Stimulated activated CD8-positive, alpha-beta memory T cell treated with anti-CD3 and anti-CD28 coated beads, Interleukin-2, amount 100 ng/mL, for 1 hour (primary cell): ENCODE data around the gene CD52.
"Not testable (repeated sequence)": the region's sequence is repeated elsewhere in the genome, so short reads cannot be mapped to it uniquely, and the experiment has no call there.

Experiments
- DNase-seq, 2 donors: peaks; one replicate each; pipeline ENCODE4 v3.0.0-alpha.2; 2020; ENCODE audit warnings: low read depth in 2 of 2

Gene CD52

DNA sequence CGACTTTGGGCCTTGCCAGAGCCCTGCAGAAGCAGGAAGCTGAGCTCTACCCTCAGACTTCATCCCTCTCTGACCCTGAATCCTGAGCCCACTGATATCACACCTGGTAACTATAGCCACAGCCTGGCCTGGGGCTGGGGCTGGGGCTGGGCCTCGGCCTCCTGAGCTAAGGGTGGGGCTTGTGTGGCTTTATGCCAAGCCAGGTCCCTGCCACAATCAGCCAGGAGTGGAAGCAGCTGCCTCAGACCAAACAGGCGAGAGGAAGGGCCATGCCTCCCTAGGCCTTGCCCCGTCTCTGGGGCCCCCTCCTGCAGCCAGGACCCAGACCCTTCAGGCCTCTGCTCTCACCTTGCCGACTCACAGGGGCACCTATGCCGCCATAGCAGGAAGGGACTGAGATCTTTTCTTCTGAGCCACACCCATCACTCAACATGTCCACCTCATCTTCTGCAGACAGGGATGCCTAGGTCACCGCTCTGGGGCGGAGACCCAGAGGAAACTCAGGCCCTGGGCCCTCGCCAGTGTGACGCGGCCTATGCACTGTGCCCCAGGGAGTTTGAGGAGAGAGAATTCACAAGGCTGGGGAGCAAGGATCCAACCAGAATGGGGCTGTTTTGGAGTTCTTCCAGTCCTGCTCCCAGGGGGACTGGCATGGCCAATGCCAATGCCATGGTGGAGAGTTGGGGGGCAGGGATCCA is 17.0 kb upstream of the CD52 start:
- no peak for DNase-seq

DNA sequence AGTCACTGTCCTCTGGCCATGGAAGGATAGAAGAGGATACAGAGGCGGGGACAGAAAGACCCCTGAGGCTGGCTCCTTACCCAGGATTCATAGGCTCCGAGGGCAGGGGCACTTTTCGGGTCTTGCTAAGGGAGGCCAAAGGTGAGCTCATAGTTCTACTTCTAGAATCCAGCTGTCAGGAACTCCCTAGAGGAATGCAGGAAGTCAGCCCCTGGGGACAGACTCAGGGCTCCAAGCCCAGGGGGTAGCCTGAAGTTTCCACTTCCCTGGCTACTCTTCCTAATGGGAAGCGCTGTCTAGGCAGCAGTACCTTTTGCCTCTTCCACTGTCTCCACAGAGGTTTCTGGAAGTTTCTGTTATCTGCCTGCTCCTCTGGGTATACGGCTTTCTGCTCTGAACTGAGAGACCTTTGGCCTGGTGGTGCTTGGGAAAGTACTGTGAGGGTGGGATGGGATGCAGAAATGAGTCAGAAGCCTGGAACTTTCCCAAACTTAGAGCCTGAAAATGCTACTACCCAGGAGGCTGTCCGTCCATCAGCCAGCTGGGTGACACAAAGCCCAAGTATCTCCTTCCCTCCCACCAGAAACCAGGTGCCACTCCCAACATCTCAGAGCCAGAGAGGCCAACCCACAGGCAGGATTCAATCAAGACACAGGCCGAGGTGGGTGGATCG is 14.9 kb upstream of the CD52 start:
- DNase-seq: no peak

DNA sequence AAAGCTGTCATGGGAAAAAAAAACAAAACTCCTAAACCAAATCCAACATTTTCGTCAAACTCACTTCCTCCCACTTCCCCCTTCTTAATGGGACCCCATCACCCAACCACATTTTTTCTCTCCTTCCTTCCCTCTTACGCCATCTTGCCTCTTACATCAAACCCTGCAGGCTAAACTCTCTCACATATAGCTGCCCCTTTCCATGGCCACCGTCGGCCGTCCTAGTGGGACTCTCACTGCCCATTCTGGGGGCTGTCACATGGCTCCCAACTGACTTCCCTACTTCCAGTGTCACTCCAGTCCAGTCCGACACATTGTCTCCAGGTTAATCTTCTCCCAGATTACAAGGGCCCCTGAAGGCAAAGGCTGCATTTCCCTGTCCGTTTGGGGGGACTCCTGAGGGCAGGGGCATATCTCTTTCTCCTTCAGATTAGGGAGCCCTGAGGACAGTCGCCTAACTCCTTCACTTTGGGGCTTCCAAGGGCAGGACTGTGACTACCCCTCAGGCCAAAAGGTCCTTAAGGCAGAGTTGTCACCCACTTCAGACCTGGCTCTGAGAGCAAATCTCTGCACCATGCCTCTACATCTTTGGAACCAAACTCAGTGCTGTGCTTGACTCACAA is 12.0 kb upstream of the CD52 start:
- DNase-seq: no peak

DNA sequence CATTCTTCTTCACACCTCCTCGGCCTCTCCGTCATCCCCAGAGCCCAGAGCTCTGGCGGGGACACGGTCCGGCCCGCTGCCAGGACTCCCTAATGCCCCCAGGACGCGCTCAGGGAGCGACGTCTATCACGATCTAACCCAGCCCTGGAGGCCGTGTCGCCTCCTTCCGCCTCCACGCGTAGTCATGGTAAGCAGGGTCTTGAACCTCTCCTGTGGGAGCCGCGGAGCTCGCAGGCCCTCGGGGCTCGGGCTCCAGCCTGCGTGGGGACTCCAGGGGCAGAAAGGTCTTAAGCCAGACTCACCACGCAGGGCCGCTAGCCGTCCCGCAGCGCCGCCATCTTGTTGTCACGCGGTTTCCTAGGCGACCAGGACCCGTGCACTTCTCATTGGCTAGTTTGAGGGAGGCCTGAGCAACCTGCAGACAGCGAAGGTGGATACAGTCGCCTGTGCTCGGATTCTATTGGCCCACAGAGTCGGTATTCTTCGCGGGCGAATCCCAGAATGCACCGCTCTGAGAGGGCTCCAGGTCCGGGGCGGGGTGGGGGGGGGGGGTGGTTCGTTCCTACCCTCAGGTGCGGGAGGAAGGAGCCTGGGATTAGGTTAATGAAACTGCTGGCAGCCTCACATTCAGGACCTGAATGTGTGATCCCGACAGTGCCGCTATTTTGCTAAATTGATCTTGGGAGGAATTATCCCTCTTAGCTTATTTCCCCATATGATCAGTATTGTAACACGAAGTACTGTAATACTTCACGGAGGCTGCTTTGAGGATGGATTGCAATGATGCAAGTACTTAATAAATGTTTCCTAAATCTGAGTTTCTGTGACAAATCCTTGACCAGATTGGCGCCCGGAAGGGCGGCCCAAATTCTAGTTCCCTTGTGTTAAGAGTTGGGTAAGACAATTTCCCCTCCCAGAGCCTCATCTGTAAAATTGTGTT is 11.2 kb upstream of the CD52 start, which contains the start of gene UBXN11:
UBXN11 (minus strand) TSS at position 347 of the 940 bp plus-strand sequence. CDS start 3,753 bp downstream, outside the sequence.
- peak; percentile 85 to 87 for DNase-seq

DNA sequence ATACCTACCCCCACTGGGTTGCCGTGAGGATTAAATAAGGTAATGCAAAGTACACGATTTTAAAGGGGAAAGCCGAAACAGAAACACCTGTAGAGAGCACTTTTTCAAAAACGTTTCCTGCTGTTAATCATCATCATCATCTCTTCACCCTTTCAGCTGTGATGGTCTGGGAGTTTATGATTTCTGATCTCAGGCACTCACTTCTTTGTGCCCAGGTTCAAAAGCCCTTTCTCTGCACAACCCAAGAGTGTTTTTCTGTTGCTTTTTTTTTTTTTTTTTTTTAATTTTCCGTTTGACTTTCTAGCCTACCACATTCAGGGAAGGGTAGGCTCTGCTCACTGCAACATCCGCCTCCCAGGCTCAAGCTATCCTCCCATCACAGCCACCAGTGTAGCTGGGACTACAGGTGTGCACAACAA is 10.4 kb upstream of the CD52 start:
- no peak for DNase-seq

DNA sequence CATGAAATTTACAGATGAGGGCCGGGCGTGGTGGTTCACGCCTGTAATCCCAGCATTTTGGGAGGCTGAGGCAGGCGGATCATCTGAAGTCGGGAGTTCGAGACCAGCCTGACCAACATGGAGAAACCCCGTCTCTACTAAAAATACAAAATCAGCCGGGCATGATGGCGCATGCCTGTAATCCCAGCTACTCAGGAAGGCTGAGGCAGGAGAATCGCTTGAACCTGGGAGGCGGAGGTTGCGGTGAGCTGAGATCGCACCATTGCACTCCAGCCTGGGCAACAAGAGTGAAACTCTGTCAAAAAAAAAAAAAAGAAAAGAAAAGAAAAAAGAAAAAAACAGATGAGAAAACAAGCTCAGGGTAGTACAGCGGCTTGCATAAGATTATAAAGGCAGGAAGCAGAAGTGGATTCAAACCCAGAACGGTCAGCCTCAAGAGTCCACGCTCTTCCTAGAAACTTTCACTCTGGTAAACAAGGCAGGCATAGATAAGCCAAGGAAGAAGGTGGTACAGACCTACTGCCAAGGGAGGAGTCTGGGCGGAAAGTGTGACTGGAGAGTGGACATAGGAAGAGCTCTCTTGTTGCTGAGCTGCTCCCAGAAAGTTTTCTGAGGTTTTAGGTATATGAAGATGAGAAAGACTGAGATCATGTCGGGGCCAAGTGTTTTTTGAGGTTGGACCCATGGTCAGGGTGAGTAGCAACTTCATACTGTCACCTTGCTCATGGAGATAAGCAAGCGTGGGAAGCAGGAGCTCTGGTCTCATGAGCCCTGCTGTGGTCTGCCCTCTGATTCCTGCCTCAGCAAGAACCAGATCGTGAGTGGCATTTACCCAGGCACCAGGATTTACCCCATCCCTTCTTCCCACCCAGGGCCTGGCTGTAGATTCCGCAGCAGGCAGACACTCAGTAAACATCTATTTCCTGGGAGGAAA is 9.5 kb upstream of the CD52 start:
- DNase-seq: not testable (repeated sequence)

DNA sequence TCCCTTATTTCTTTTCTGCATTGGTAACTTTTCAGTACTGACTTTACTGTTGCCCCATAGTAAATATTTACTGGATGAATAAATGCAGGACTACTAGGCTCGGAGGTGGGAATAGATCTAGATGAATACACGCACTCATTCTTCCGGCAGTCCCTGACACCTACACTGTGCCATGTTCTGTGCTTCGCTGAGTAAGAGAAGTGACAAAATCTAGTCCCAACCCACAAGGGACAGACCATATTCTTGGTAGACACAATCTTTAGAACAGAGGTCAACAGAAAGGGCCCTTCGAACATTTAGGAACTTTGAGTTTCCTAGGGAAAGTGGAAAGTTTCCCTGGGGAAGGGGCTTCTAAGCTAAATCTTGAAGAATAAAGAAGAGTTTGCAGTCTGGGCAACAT is 3.3 kb upstream of the CD52 start:
- DNase-seq: no peak

DNA sequence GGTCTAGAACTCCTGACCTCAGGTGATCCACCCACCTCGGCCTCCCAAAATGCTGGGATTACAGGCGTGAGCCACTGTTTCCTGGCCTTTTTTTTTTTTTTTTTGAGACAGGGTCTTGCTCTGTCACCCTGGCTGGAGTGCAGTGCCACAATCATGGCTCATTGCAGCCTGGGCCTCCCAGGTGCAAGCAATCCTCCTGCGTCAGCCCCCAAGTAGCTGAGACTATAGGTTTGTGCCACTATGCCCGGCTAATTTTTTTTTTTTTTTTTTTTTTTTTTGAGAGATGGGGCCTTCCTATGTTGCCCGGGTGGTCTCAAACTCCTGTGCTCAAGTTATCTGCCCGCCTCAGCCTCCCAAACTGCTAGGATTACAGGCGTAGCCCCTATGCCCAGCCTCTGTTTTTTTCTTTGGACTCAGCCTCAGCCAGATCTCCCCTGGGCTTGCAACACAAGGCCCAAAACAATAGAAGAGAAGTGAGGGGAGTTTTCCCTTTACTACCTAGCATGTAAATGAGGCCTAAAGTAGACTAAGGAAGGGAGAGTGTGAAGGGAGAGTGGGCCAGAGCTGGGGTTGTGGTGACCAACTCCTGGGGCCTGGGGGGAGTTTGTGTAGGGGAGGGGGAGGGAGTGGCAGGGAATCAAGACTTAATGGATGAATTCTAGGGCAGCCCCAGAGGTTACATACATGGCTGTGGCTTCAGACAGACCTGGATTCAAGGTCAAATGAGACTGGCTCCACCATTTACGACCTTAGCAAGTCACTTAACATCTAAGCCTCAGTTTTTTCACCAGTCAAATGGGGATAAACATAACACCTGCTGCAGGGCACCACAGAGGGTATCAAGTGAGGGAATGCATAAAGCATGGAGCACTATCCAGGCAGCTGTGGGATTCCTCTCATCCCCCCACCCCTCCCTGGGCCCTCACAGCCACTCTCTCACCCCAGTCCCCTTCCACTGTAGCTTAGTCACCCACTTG is 1.6 kb upstream of the CD52 start:
- DNase-seq: no peak

DNA sequence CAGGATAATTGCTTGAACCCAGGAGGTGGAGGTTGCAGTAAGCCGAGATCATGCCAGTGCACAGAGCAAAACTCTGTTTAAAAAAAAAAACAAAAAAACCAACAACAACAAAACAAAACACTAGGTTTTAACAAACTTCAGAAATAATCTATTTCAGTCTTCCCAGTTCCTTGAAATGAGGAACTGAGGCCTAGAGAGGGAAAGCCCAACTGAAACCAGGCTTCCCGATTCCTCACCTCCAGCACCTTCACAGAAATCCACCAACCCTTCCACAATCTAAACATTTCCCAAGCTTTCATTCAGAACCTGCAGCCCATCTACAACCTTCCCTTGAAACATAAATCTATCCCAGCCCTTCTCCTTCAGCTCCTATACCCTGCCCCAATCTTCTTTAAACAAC is 612 bp upstream of the CD52 start:
- DNase-seq: no peak

DNA sequence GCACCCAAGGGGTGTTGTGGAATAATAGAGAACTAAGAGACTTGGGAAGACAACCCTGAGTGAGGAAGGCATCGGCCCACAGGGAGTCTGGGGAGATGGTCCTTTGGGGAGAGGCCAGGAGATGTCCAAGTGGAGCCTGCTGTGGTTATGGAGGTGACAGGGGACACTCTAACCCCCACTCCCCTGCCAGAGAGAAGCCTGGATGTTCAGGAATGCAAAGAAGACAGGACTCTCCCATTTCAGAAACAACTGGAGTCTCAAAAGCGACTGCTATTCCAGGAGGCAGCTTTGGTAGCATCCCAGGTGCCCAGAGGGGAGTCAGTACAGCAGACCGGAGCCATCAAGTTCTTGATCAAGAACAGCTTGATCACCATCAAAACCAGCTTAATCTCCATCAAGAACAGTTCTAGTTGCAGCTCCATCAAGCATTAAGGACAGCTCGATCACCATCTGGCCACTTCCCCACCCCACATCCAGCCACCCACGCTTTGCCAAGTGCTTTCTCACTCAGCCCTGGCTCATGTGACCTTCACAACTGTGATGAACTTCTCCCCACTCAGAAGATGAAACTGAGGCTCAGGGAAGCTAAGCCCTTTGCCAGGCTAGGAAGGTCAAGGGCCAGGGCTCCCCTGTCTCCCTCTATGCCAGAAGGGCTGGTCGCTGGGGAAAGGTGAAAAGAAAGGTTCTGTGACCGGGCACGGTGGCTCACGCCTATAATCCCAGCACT is 743 bp downstream of the CD52 start:
- no peak for DNase-seq

DNA sequence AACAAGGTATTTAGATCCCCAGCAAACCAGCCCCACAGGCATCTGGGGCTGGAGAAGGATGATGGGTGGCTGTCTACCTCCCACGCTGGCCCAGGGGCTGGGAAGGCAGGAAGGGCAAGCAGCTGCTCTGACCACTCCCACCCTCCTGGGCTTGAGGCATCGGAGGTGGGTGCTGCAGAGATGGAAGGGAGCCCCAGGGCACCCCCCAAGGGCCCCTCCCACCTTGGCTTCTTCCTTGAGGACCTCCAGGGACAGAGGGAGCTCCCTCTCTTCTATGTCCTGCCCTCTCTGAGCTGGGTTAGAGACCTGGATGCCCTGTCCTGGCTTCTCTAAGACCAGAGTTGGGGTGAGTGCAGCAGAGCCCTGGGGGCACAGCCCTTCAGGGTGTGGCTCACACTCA is 3.1 kb downstream of the CD52 start:
- DNase-seq: no peak

DNA sequence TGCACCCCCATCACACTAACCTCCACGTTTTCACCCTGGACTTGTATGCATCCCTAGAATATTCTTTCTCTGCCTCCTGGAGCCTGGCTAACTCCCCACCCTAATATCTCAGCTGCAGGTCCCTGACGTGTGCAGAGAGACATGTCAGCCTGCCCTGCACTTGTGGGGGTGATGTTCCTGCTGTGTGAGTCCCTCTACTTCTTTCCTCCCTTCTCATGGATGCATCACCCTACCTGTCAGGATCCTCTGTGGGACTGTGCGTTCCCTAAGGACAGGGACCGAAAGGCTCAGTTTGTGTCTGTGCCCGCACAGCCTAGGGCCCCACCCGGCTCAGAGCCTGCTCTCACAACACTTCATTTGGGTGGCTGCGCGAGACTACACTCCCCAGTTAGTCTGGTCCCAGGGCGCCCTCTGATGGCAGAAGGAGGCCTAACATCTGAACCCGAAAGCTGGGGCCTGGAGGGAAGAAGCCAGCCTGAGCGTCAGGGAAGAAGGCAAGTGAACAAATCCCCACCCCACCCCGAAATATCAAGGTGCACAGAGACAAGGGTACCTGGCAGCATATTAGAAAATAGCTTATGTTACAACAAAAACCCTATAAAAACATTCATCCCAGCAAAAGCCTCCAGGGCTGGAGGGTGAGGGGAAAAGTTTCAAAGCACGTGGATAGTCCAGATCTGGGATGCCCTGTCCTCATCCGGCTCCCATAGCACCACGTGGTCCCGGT is 3.7 kb downstream of the CD52 start:
- DNase-seq: peak; percentile 90 to 92

DNA sequence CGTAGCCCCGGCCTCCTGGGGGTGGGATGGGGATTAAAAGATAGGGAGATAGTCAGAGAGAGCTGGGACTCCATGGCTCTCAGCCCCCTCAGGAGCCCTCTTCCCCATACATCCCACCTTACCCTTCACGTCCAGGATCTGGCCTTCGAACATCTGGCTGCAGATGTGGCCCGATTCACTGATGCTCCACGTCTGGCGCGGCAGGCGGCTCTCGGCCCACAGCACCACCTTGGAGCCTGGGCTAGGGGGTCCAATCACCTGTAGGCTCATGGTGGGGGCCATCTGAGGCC is 4.2 kb downstream of the CD52 start:
- no peak for DNase-seq

DNA sequence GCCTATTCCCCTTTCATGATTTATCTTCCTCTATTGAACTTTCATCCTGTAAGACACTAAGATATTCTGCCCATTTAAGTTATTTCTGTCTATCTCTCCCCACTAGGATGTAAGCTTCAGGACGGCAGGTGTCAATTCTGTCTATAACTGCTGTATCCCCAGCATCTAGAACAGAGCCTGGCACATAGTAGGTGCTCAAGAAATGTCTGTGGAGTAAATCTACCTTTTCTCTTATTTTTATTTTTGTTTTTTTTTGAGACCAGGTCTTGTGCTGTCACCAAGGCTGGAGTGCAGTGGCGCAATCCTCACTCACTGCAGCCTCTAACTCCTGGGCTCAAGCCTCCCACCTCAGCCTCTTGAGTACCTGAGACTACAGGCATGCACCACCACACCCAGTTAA is 5.6 kb downstream of the CD52 start:
- no peak for DNase-seq

DNA sequence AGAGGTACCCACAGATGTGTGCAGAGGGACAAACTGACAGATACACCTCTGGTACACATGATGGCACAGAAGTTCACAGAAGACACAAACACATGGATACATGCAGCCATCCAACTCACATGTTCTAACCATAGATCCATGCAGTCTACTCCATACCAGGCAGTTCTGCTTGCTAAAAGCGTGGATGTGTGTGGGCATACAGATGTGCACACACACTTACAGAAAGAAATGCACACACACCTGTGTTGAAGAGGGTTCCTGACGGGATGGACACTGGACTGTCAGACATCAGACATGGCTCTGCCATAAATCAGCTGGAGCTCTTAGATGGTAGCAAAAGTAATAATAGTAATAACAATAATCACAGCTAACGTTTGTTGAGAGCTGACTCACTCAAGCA is 6.8 kb downstream of the CD52 start:
- DNase-seq: no peak

DNA sequence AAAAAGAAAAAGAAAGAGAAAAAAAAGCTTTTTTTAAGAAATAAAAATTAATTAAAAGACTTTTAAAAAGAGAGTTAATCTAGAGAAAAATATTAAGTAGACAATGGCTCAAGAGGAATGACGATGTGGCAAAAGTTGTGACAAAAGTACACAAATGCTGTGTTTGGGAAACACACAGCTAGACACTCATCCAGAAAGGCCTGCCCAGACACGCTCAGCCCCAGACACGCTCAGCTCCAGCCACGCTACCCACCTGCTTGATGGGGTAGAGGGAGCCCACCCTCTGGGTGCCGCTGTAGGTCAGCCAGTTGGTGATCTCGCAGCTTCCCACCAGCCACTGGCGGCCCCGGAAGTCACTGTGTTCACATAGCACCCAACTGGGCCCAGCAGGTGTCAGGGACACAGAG is 10.2 kb downstream of the CD52 start:
- no peak for DNase-seq

DNA sequence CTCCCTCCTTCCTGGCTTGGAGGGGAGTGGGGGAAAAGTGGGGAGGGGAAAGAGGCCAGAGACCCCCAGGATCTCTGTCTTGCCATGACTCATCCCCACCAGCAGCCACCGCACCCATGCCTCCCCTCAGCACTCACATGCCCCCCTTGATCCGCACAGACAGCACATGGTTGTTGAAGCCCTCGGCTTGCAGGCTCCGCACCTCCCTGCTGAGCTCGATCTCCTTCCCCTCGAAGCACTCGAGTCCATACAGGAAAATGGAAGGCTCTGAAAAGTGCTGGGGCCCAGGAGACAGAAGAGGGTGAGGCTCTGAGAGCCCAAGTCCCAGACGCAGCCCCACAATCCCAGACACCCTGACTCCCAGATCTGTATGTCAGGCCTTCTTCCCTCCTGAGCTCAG is 10.8 kb downstream of the CD52 start:
- no peak for DNase-seq

DNA sequence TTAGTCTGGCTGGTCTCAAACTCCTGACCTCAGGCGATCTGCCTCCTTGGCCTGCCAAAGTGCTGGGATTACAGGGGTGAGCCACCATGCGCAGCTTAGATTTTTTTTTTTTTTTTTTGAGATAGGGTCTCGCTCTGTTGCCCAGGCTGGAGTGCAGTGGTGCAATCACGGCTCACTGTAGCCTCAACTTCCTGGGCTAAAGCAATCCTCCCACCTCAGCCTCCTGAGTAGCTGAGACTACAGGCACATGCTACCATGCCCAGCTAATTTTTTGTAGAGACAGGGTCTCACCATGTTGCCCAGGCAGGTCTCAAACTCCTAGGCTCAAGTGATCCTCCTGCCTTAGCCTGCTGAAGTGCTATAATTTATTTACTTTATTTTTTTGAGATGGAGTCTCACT is 11.6 kb downstream of the CD52 start:
- not testable (repeated sequence) for DNase-seq

DNA sequence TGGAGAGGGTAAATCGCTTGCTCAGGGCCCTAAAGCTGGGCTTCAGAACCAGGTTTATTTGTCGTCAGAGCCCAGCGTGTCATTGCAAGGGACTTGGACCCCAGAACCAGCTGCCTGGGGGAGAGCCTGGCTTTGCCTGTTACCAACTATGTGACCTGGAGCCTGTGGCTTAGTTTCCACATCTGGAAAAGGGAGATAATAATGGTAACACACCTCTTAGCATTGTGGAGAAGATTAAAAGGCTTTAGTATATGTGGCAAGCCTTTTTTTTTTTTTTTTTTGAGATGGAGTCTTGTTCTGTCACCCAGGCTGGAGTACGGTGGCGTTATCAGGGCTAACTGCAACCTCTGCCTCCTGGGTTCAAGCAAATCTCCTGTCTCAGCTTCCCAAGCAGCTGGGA is 12.5 kb downstream of the CD52 start:
- no peak for DNase-seq
